Naive thymus-derived CD8-positive, alpha-beta T cell (primary cell): Measurements from ENCODE around the gene LRRC25. TPM values are rescaled to one million over a fixed set of nuclear protein-coding genes. Genes with fewer than 3 reads are reported as not detected.
A peak's percentile ranks its signal among the peaks of the same experiment; 100 is the strongest.
"Not testable (repeated sequence)": the region's sequence is repeated elsewhere in the genome, so short reads cannot be mapped to it uniquely, and the experiment has no call there.

Experiments
- ATAC-seq, 2 donors: fragments of 150-1000 bp; cut with Tn5 transposase in 1 of 2; sonication (Bioruptor Pico), chemical (Tn5 transposase) in 1 of 2; 1 replicate in 1 of 2; 2 replicates in 1 of 2; pipeline ENCODE4 v1.10.0; 2021; ENCODE audit warnings: mild to moderate bottlenecking in 2 of 2, moderate library complexity in 2 of 2
- POLR2A ChIA-PET: fragments of 350-600 bp; sonication (Branson Sonifier 250); formaldehyde crosslinking; loops from one replicate; lab custom pipeline; 2021; ENCODE audit warnings: antibody characterized with exemption; lab: Charles Lee
- DNase-seq, 10 donors: peaks; one replicate each; pipeline versions ENCODE4 v3.0.0 to v3.0.0-alpha.2; 2020 to 2022
- H3K27ac Mint-ChIP-seq, 10 donors: one replicate each; pipeline ENCODE4 v1.8.0; 2020 to 2022; ENCODE audit warnings: mild to moderate bottlenecking in 10 of 10, mixed read lengths in 10 of 10, moderate library complexity in 4 of 10, inconsistent platforms in 1 of 10
- H3K27me3 Mint-ChIP-seq, 5 donors: one replicate each; pipeline ENCODE4 v1.8.0; 2021 to 2022; ENCODE audit warnings: mixed read lengths in 5 of 5
- H3K36me3 Mint-ChIP-seq, 3 donors: one replicate each; pipeline ENCODE4 v1.8.0; 2020 to 2022; ENCODE audit warnings: mixed read lengths in 3 of 3, mild to moderate bottlenecking in 2 of 3, inconsistent platforms in 1 of 3
- H3K4me1 Mint-ChIP-seq, 4 donors: one replicate each; pipeline ENCODE4 v1.8.0; 2021 to 2022; ENCODE audit warnings: mixed read lengths in 4 of 4
- H3K4me3 Mint-ChIP-seq, 10 donors: one replicate each; pipeline ENCODE4 v1.8.0; 2020 to 2022; ENCODE audit warnings: mild to moderate bottlenecking in 10 of 10, mixed read lengths in 10 of 10, moderate library complexity in 6 of 10, inconsistent platforms in 1 of 10
- H3K9me3 Mint-ChIP-seq, 9 donors: one replicate each; pipeline ENCODE4 v1.8.0; 2020 to 2022; ENCODE audit warnings: mixed read lengths in 9 of 9, mild to moderate bottlenecking in 3 of 9, inconsistent platforms in 1 of 9, moderate library complexity in 1 of 9
- polyA plus RNA-seq, 3 donors: library from polyadenylated mRNA; unstranded; fragments of 300-500 nt; fragmentation: Illumina TruSeq; gene quantifications; one replicate each; pipeline ENCODE4 v1.2.3, GENCODE V29; 2021
- total RNA-seq, 8 experiments: library from RNA in 2 of 8; stranded (reverse) in 2 of 8; gene quantifications; one replicate each; pipeline ENCODE4 v1.2.3 and lab custom pipeline; 2021 to 2026

Gene LRRC25
- total and polyA plus RNA-seq, 5 experiments from 2014 or later = 0.13 to 0.39 (median 0.21) TPM; not detected in 1

- DNase-seq = no peak
- no peak overlapping the region for H3K4me3 Mint-ChIP-seq
- no peak for ATAC-seq
- H3K27me3 Mint-ChIP-seq = peaks cover 10 to 57% (median 20%) of the 10 kb centered on the region in 5 donors
- H3K36me3 Mint-ChIP-seq = no peaks in the 10 kb centered on the region
- H3K4me1 Mint-ChIP-seq = peaks cover 0 to 17% (median 8%) of the 10 kb centered on the region in 4 donors
- H3K27ac Mint-ChIP-seq = no peak overlapping the region
- no peaks in the 10 kb centered on the region for H3K9me3 Mint-ChIP-seq
- POLR2A ChIA-PET = no interaction called here
Measured at GRCh38 chr19:18385359-18385674, 12.1 kb downstream of the LRRC25 start.

- Mint-ChIP-seq H3K9me3 (no peaks in the 10 kb centered on the region), H3K4me3 (no peak overlapping the region), H3K27me3 (peaks cover 11 to 58% (median 20%) of the 10 kb centered on the region in 5 donors), H3K4me1 (peaks cover 0 to 17% (median 8%) of the 10 kb centered on the region in 4 donors), H3K36me3 (no peaks in the 10 kb centered on the region), H3K27ac (peak overlapping the region in 1 of 10 donors; percentile 2)
- POLR2A ChIA-PET = no interaction called here
- ATAC-seq (no peak), DNase-seq (no peak)
Measured at GRCh38 chr19:18384775-18385174, 12.6 kb downstream of the LRRC25 start.

- not testable (repeated sequence) for H3K9me3 Mint-ChIP-seq, DNase-seq, ATAC-seq, H3K4me3 Mint-ChIP-seq, H3K36me3 Mint-ChIP-seq, H3K27ac Mint-ChIP-seq
- H3K27me3 Mint-ChIP-seq = peaks cover 10 to 58% (median 20%) of the 10 kb centered on the region in 5 donors
- POLR2A ChIA-PET = interaction anchor here (0.5 to 1.7 kb wide), 3 partner anchors 9 to 339 kb away, joined by 3 to 6 read pairs (median 4); no protein-coding TSS in a partner anchor
- H3K4me1 Mint-ChIP-seq = peaks cover 0 to 13% (median 7%) of the 10 kb centered on the region in 4 donors
Measured at GRCh38 chr19:18383622-18384021, 13.8 kb downstream of the LRRC25 start.

- Mint-ChIP-seq H3K4me1 (no peaks in the 10 kb centered on the region), H3K27ac (peak overlapping the region in 1 of 10 donors; percentile 44), H3K36me3 (no peaks in the 10 kb centered on the region), H3K9me3 (no peaks in the 10 kb centered on the region), H3K27me3 (peaks cover 4 to 41% (median 18%) of the 10 kb centered on the region in 5 donors), H3K4me3 (no peak overlapping the region)
- DNase-seq = no peak
- no peak for ATAC-seq
- POLR2A ChIA-PET = interaction anchor here (0.7 kb wide), 1 partner anchor 329 kb away, joined by 4 read pairs; no protein-coding TSS in a partner anchor
Measured at GRCh38 chr19:18380843-18381242, 16.6 kb downstream of the LRRC25 start.

GRCh38 chr19:18379803-18380747, 17.3 kb downstream of the LRRC25 start:
- ATAC-seq = no peak
- no peak for DNase-seq
- peaks cover 4 to 33% (median 10%) of the 10 kb centered on the region in 5 donors for H3K27me3 Mint-ChIP-seq
- H3K9me3 Mint-ChIP-seq = no peaks in the 10 kb centered on the region
- POLR2A ChIA-PET = no interaction called here
- H3K4me1 Mint-ChIP-seq = no peaks in the 10 kb centered on the region
- no peaks in the 10 kb centered on the region for H3K36me3 Mint-ChIP-seq
- H3K4me3 Mint-ChIP-seq = no peak overlapping the region
- H3K27ac Mint-ChIP-seq = peak overlapping the region in 1 of 10 donors; percentile 44

- ATAC-seq = no peak
Measured at GRCh38 chr19:18377026-18377425, 20.4 kb downstream of the LRRC25 start.

GRCh38 chr19:18373892-18374629, 23.4 kb downstream of the LRRC25 start:
- POLR2A ChIA-PET = no interaction called here
- ATAC-seq (peak; percentile 44 to 57), DNase-seq (peak in 1 of 10 donors; percentile 57)
- Mint-ChIP-seq H3K36me3 (peaks cover 0 to 2% (median 0%) of the 10 kb centered on the region in 3 donors), H3K9me3 (no peaks in the 10 kb centered on the region), H3K4me1 (peaks cover 4 to 15% (median 10%) of the 10 kb centered on the region in 4 donors), H3K4me3 (peak overlapping the region in 3 of 10 donors; percentile 0 to 36 (median 34)), H3K27me3 (no peaks in the 10 kb centered on the region), H3K27ac (peak overlapping the region in 5 of 10 donors; percentile 4 to 67 (median 36))

More at GRCh38 chr19:18377026-18377425, 20.4 kb downstream of the LRRC25 start:
- Mint-ChIP-seq H3K4me3 (no peak overlapping the region), H3K27ac (no peak overlapping the region), H3K27me3 (peaks cover 0 to 7% (median 1%) of the 10 kb centered on the region in 5 donors), H3K36me3 (no peaks in the 10 kb centered on the region), H3K4me1 (peaks cover 2 to 15% (median 10%) of the 10 kb centered on the region in 4 donors), H3K9me3 (no peaks in the 10 kb centered on the region)
- no peak for DNase-seq
- POLR2A ChIA-PET = interaction anchor here (0.7 kb wide), 1 partner anchor 140 kb away, joined by 5 read pairs; no protein-coding TSS in a partner anchor

GRCh38 chr19:18373407-18373891, 24.0 kb downstream of the LRRC25 start:
- DNase-seq = no peak
- no peaks in the 10 kb centered on the region for H3K27me3 Mint-ChIP-seq
- POLR2A ChIA-PET = no interaction called here
- peaks cover 0 to 2% (median 0%) of the 10 kb centered on the region in 3 donors for H3K36me3 Mint-ChIP-seq
- H3K27ac Mint-ChIP-seq = peak overlapping the region in 5 of 10 donors; percentile 25 to 67 (median 46)
- no peaks in the 10 kb centered on the region for H3K9me3 Mint-ChIP-seq
- peaks cover 4 to 15% (median 10%) of the 10 kb centered on the region in 4 donors for H3K4me1 Mint-ChIP-seq
- H3K4me3 Mint-ChIP-seq = peak overlapping the region in 1 of 10 donors; percentile 36
- ATAC-seq = no peak

- H3K36me3 Mint-ChIP-seq = peaks cover 0 to 37% (median 24%) of the 10 kb centered on the region in 3 donors
- H3K27me3 Mint-ChIP-seq = no peaks in the 10 kb centered on the region
- no peak overlapping the region for H3K27ac Mint-ChIP-seq
- DNase-seq = no peak
- H3K4me1 Mint-ChIP-seq = peaks cover 2 to 10% (median 4%) of the 10 kb centered on the region in 4 donors
- POLR2A ChIA-PET = no interaction called here
- H3K4me3 Mint-ChIP-seq = no peak overlapping the region
- no peak for ATAC-seq
- H3K9me3 Mint-ChIP-seq = no peaks in the 10 kb centered on the region
Measured at GRCh38 chr19:18368504-18369222, 28.8 kb downstream of the LRRC25 start.

GRCh38 chr19:18366021-18366435, 31.4 kb downstream of the LRRC25 start:
- POLR2A ChIA-PET = no interaction called here
- H3K4me1 Mint-ChIP-seq = peaks cover 0 to 7% (median 2%) of the 10 kb centered on the region in 4 donors
- no peak for DNase-seq
- H3K27me3 Mint-ChIP-seq = no peaks in the 10 kb centered on the region
- no peak overlapping the region for H3K4me3 Mint-ChIP-seq
- no peak for ATAC-seq
- H3K36me3 Mint-ChIP-seq = peaks cover 0 to 62% (median 36%) of the 10 kb centered on the region in 3 donors
- H3K9me3 Mint-ChIP-seq = no peaks in the 10 kb centered on the region
- H3K27ac Mint-ChIP-seq = no peak overlapping the region

GRCh38 chr19:18364826-18365528, 32.4 kb downstream of the LRRC25 start:
- peaks cover 0 to 7% (median 2%) of the 10 kb centered on the region in 4 donors for H3K4me1 Mint-ChIP-seq
- no peak overlapping the region for H3K27ac Mint-ChIP-seq
- H3K4me3 Mint-ChIP-seq = no peak overlapping the region
- H3K36me3 Mint-ChIP-seq = peaks cover 0 to 67% (median 36%) of the 10 kb centered on the region in 3 donors
- ATAC-seq (no peak), DNase-seq (no peak)
- no peaks in the 10 kb centered on the region for H3K9me3 Mint-ChIP-seq
- POLR2A ChIA-PET = interaction anchor here (2.2 kb wide), 1 partner anchor 19 kb away, joined by 6 read pairs; no protein-coding TSS in a partner anchor
- no peaks in the 10 kb centered on the region for H3K27me3 Mint-ChIP-seq
